Measurements from ENCODE around the gene SLC11A1.
A peak's percentile ranks its signal among the peaks of the same experiment; 100 is the strongest.

The SLC11A1 gene

GRCh38 chr2:218347172-218347571 is 34.9 kb upstream of the SLC11A1 start:
- H3K27ac ChIP-seq (ENCODE audit: low read depth, low read length), result no peak overlapping the region
- no peaks in the 10 kb centered on the region for H3K27me3 ChIP-seq (ENCODE audit: control insufficient read depth, insufficient read depth, low read length)
- no peaks in the 10 kb centered on the region for H3K36me3 ChIP-seq (ENCODE audit: control insufficient read depth, insufficient read depth, low read length)
- no peaks in the 10 kb centered on the region for H3K4me1 ChIP-seq (ENCODE audit: control insufficient read depth, insufficient read depth, low read length)
- H3K4me3 ChIP-seq (ENCODE audit: low read length), result no peak overlapping the region
- H3K9ac ChIP-seq (ENCODE audit: low read length), result no peak overlapping the region

- Histone ChIP-seq H3K36me3 (ENCODE audit: control insufficient read depth, insufficient read depth, low read length) (no peaks in the 10 kb centered on the region), H3K9ac (ENCODE audit: low read length) (no peak overlapping the region), H3K27ac (ENCODE audit: low read depth, low read length) (no peak overlapping the region), H3K27me3 (ENCODE audit: control insufficient read depth, insufficient read depth, low read length) (no peaks in the 10 kb centered on the region), H3K4me3 (ENCODE audit: low read length) (no peak overlapping the region), H3K4me1 (ENCODE audit: control insufficient read depth, insufficient read depth, low read length) (no peaks in the 10 kb centered on the region)
These were observed 28.0 kb upstream of the SLC11A1 start for GRCh38 chr2:218354045-218354444.

GRCh38 chr2:218354850-218355443 is 27.1 kb upstream of the SLC11A1 start:
- H3K27ac ChIP-seq (ENCODE audit: low read depth, low read length), result no peak overlapping the region
- H3K4me1 ChIP-seq (ENCODE audit: control insufficient read depth, insufficient read depth, low read length), result no peaks in the 10 kb centered on the region
- no peak overlapping the region for H3K9ac ChIP-seq (ENCODE audit: low read length)
- H3K27me3 ChIP-seq (ENCODE audit: control insufficient read depth, insufficient read depth, low read length), result no peaks in the 10 kb centered on the region
- no peaks in the 10 kb centered on the region for H3K36me3 ChIP-seq (ENCODE audit: control insufficient read depth, insufficient read depth, low read length)
- no peak overlapping the region for H3K4me3 ChIP-seq (ENCODE audit: low read length)

GRCh38 chr2:218357236-218358177 is 24.6 kb upstream of the SLC11A1 start:
- no peak overlapping the region for H3K9ac ChIP-seq (ENCODE audit: low read length)
- no peak overlapping the region for H3K4me3 ChIP-seq (ENCODE audit: low read length)
- H3K27ac ChIP-seq (ENCODE audit: low read depth, low read length), result no peak overlapping the region
- no peaks in the 10 kb centered on the region for H3K4me1 ChIP-seq (ENCODE audit: control insufficient read depth, insufficient read depth, low read length)
- H3K27me3 ChIP-seq (ENCODE audit: control insufficient read depth, insufficient read depth, low read length), result no peaks in the 10 kb centered on the region
- H3K36me3 ChIP-seq (ENCODE audit: control insufficient read depth, insufficient read depth, low read length), result no peaks in the 10 kb centered on the region

DNA sequence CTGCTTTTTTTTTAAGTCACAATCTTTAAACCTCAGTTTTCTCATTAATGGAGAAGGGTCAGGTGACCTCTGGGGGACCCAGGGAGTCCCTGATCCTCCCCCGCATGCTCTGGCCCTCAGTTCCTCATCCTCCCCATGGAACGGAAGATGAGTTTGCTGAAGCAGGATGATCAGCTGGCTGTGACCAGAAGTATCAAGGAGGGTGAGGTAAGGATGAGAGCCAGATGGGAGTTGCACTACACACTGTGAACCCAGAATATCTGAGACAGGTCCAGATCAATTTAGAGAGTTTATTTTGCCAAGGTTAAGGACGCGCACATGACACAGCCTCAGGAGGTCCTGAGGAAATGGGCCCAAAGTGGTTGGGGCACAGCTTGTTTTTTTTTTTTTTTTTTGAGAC is 21.6 kb upstream of the SLC11A1 start:
- Histone ChIP-seq H3K27ac (ENCODE audit: low read depth, low read length) (no peak overlapping the region), H3K9ac (ENCODE audit: low read length) (no peak overlapping the region), H3K4me1 (ENCODE audit: control insufficient read depth, insufficient read depth, low read length) (no peaks in the 10 kb centered on the region), H3K27me3 (ENCODE audit: control insufficient read depth, insufficient read depth, low read length) (no peaks in the 10 kb centered on the region), H3K36me3 (ENCODE audit: control insufficient read depth, insufficient read depth, low read length) (no peaks in the 10 kb centered on the region), H3K4me3 (ENCODE audit: low read length) (no peak overlapping the region)

GRCh38 chr2:218362606-218363005 is 19.5 kb upstream of the SLC11A1 start:
- Histone ChIP-seq H3K4me1 (ENCODE audit: control insufficient read depth, insufficient read depth, low read length) (no peaks in the 10 kb centered on the region), H3K9ac (ENCODE audit: low read length) (no peak overlapping the region), H3K27ac (ENCODE audit: low read depth, low read length) (no peak overlapping the region), H3K27me3 (ENCODE audit: control insufficient read depth, insufficient read depth, low read length) (no peaks in the 10 kb centered on the region), H3K4me3 (ENCODE audit: low read length) (no peak overlapping the region), H3K36me3 (ENCODE audit: control insufficient read depth, insufficient read depth, low read length) (no peaks in the 10 kb centered on the region)

DNA sequence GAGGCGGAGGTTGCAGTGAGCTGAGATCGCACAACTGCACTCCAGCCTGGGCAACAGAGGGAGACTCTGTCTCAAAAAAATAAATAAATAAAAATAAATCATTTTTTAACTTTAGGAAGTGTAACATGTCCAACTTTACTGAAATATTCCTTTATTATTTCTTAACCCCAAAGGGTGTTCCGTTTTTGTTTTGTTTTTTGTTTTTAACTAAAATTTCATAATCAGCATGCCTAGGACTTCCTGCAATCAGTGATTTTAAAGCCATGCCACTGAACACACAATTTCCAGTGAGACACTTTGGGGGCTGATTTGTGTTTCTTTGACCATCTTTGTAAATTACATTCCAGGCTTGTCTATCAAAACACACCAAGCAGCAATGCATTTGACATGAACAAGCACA is 18.3 kb upstream of the SLC11A1 start:
- Histone ChIP-seq H3K4me3 (ENCODE audit: low read length) (no peak overlapping the region), H3K27me3 (ENCODE audit: control insufficient read depth, insufficient read depth, low read length) (no peaks in the 10 kb centered on the region), H3K4me1 (ENCODE audit: control insufficient read depth, insufficient read depth, low read length) (no peaks in the 10 kb centered on the region), H3K36me3 (ENCODE audit: control insufficient read depth, insufficient read depth, low read length) (no peaks in the 10 kb centered on the region), H3K9ac (ENCODE audit: low read length) (no peak overlapping the region), H3K27ac (ENCODE audit: low read depth, low read length) (no peak overlapping the region)

- Histone ChIP-seq H3K27ac (ENCODE audit: low read depth, low read length) (no peak overlapping the region), H3K9ac (ENCODE audit: low read length) (no peak overlapping the region), H3K4me1 (ENCODE audit: control insufficient read depth, insufficient read depth, low read length) (peaks cover under 1% of the 10 kb centered on the region), H3K36me3 (ENCODE audit: control insufficient read depth, insufficient read depth, low read length) (no peaks in the 10 kb centered on the region), H3K27me3 (ENCODE audit: control insufficient read depth, insufficient read depth, low read length) (no peaks in the 10 kb centered on the region), H3K4me3 (ENCODE audit: low read length) (no peak overlapping the region)
These were observed 17.9 kb upstream of the SLC11A1 start for GRCh38 chr2:218364196-218364595.

- Histone ChIP-seq H3K36me3 (ENCODE audit: control insufficient read depth, insufficient read depth, low read length) (no peaks in the 10 kb centered on the region), H3K27ac (ENCODE audit: low read depth, low read length) (peak overlapping the region; percentile 71), H3K27me3 (ENCODE audit: control insufficient read depth, insufficient read depth, low read length) (no peaks in the 10 kb centered on the region), H3K9ac (ENCODE audit: low read length) (peak overlapping the region; percentile 54), H3K4me3 (ENCODE audit: low read length) (peak overlapping the region; percentile 56), H3K4me1 (ENCODE audit: control insufficient read depth, insufficient read depth, low read length) (peaks cover 2% of the 10 kb centered on the region)
These were observed 15.3 kb upstream of the SLC11A1 start for GRCh38 chr2:218366621-218367414.

DNA sequence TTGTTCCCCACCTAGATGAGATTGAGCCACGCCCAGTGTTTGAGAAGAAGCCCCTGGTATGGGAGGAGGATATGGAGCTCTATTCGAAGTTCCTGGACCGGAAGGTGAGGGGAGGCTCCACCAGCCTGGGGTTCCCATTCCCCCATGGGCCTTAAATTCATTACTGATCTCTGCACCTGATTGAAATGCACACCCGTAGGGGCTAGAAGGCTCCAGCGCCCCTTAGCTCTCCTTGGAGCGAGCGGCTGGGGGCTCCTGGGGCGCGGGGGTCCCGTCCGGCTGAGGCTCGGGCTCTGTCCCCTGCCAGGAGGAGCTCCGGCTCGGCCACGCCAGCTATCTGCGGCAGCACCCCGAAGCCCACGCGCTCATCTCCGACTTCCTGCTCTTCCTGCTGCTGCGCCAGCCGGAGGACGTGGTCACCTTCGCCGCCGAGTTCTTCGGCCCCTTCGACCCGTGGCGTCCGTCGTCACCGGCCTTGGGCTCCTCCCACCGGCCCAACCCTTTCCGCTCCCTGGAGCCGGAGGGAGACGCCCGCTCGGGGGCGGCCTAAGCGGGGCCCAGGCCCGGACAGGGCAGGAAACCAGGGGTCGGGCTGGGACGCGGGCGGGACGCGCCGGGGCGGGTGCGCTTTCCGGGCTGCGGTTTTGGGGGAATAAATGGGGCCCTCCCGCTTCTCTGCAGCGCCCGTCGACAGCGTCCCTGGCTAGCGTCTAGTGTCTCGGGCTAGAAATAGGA is 14.5 kb upstream of the SLC11A1 start:
- no peaks in the 10 kb centered on the region for H3K36me3 ChIP-seq (ENCODE audit: control insufficient read depth, insufficient read depth, low read length)
- peak overlapping the region; percentile 54 for H3K9ac ChIP-seq (ENCODE audit: low read length)
- H3K4me3 ChIP-seq (ENCODE audit: low read length), result peak overlapping the region; percentile 56
- no peaks in the 10 kb centered on the region for H3K27me3 ChIP-seq (ENCODE audit: control insufficient read depth, insufficient read depth, low read length)
- H3K4me1 ChIP-seq (ENCODE audit: control insufficient read depth, insufficient read depth, low read length), result peaks cover 2% of the 10 kb centered on the region
- H3K27ac ChIP-seq (ENCODE audit: low read depth, low read length), result peak overlapping the region; percentile 71

- Histone ChIP-seq H3K4me1 (ENCODE audit: control insufficient read depth, insufficient read depth, low read length) (peaks cover 2% of the 10 kb centered on the region), H3K4me3 (ENCODE audit: low read length) (peak overlapping the region; percentile 56), H3K27ac (ENCODE audit: low read depth, low read length) (peak overlapping the region; percentile 71), H3K36me3 (ENCODE audit: control insufficient read depth, insufficient read depth, low read length) (no peaks in the 10 kb centered on the region), H3K27me3 (ENCODE audit: control insufficient read depth, insufficient read depth, low read length) (no peaks in the 10 kb centered on the region), H3K9ac (ENCODE audit: low read length) (no peak overlapping the region)
These were observed 13.9 kb upstream of the SLC11A1 start for GRCh38 chr2:218368150-218368528.

All from rectal smooth muscle tissue (tissue), 1 donor.